GM12891 (cell line): ENCODE measurements around the gene HTD2.

Experiments
- DNase-seq: peaks from one replicate; pipeline ENCODE4 v3.0.0; 2011; ENCODE audit warnings: low spot score; ENCODE audit not compliant: insufficient read length
- FAIRE-seq: peaks from 2 replicates; lab custom pipeline; 2011; peaks lifted over from hg19 to GRCh38; lab: Jason Lieb, UNC
- PAX5 ChIP-seq: IDR thresholded peaks from 2 replicates; pipeline ENCODE4 v1.6.1; 2011; ENCODE audit warnings: low read length, moderate library complexity, mild to moderate bottlenecking; ENCODE audit not compliant: insufficient read depth, severe bottlenecking
- POLR2A ChIP-seq: IDR thresholded peaks from 2 replicates; pipeline ENCODE4 v1.6.1; 2011; ENCODE audit warnings: low read depth, low read length, control low read depth
- POLR2AphosphoS5 ChIP-seq: IDR thresholded peaks from 2 replicates; pipeline ENCODE4 v1.6.1; 2011; ENCODE audit warnings: low read depth, low read length, control low read depth
- POU2F2 ChIP-seq: IDR thresholded peaks from 2 replicates; pipeline ENCODE4 v1.6.1; 2011; ENCODE audit warnings: low read depth, mild to moderate bottlenecking, control low read depth, low read length, moderate library complexity
- SPI1 ChIP-seq: IDR thresholded peaks from 2 replicates; pipeline ENCODE4 v1.6.1; 2011; ENCODE audit warnings: low read depth, low read length, control low read depth
- TAF1 ChIP-seq: IDR thresholded peaks from 2 replicates; pipeline ENCODE4 v1.6.1; 2011; ENCODE audit warnings: low read depth, low read length, control low read depth

HTD2 gene

GRCh38 chr3:58341376-58341775, 35.1 kb downstream of the HTD2 start:
- no peak for TF ChIP-seq POLR2AphosphoS5
- no peak for TF ChIP-seq TAF1
- TF ChIP-seq PAX5 = no peak
- DNase-seq = no peak

GRCh38 chr3:58342676-58343075, 36.4 kb downstream of the HTD2 start:
- TF ChIP-seq POU2F2 (no peak), POLR2AphosphoS5 (no peak), POLR2A (no peak), TAF1 (no peak), SPI1 (no peak), PAX5 (no peak)
- no peak for FAIRE-seq
- no peak for DNase-seq

More at GRCh38 chr3:58341376-58341775, 35.1 kb downstream of the HTD2 start:
- FAIRE-seq = no peak

- no peak for DNase-seq
- FAIRE-seq = no peak
- no peak for TF ChIP-seq SPI1
- TF ChIP-seq POLR2A = no peak
- no peak for TF ChIP-seq POLR2AphosphoS5
- no peak for TF ChIP-seq PAX5
Observed at GRCh38 chr3:58345457-58345856, 39.1 kb downstream of the HTD2 start.

GRCh38 chr3:58346368-58346767, 40.0 kb downstream of the HTD2 start:
- DNase-seq (no peak), FAIRE-seq (peak; percentile 47)
- no peak for TF ChIP-seq POU2F2
- no peak for TF ChIP-seq TAF1
- no peak for TF ChIP-seq POLR2A
- TF ChIP-seq POLR2AphosphoS5 = no peak
- TF ChIP-seq SPI1 = no peak
- no peak for TF ChIP-seq PAX5

- FAIRE-seq = no peak
- DNase-seq = no peak
- TF ChIP-seq POU2F2 (no peak), POLR2AphosphoS5 (no peak), TAF1 (no peak), PAX5 (no peak), SPI1 (no peak), POLR2A (no peak)
Observed at GRCh38 chr3:58347984-58348383, 41.7 kb downstream of the HTD2 start.

- DNase-seq (peak; percentile 25), FAIRE-seq (peak; percentile 98)
- peak; percentile 76 for TF ChIP-seq PAX5
- TF ChIP-seq POLR2A = 0 out of 2 replicates have a peak, but pooled peaks have one; percentile 50
- TF ChIP-seq POU2F2 = no peak
- TF ChIP-seq POLR2AphosphoS5 = no peak
- TF ChIP-seq SPI1 = peak; percentile 78
Observed at GRCh38 chr3:58349792-58350626, 43.7 kb downstream of the HTD2 start.

GRCh38 chr3:58350627-58351013, 44.3 kb downstream of the HTD2 start:
- FAIRE-seq = no peak
- DNase-seq = no peak
- no peak for TF ChIP-seq POLR2AphosphoS5
- no peak for TF ChIP-seq PAX5
- TF ChIP-seq SPI1 = no peak
- TF ChIP-seq POLR2A = no peak
- TF ChIP-seq POU2F2 = no peak

- DNase-seq = no peak
- peak; percentile 92 for FAIRE-seq
- no peak for TF ChIP-seq POLR2A
- no peak for TF ChIP-seq PAX5
- no peak for TF ChIP-seq TAF1
- no peak for TF ChIP-seq SPI1
- TF ChIP-seq POU2F2 = no peak
- TF ChIP-seq POLR2AphosphoS5 = no peak
Observed at GRCh38 chr3:58351920-58352319, 45.6 kb downstream of the HTD2 start.

- no peak for FAIRE-seq
- DNase-seq = no peak
- TF ChIP-seq SPI1 (no peak), POLR2A (no peak), TAF1 (no peak), PAX5 (no peak), POLR2AphosphoS5 (no peak), POU2F2 (no peak)
Observed at GRCh38 chr3:58352626-58353025, 46.3 kb downstream of the HTD2 start.

- no peak for TF ChIP-seq POLR2AphosphoS5
- TF ChIP-seq POLR2A = no peak
- TF ChIP-seq TAF1 = no peak
- TF ChIP-seq POU2F2 = no peak
- no peak for TF ChIP-seq SPI1
- no peak for TF ChIP-seq PAX5
- peak; percentile 66 for FAIRE-seq
- DNase-seq = no peak
Observed at GRCh38 chr3:58353722-58354553, 47.6 kb downstream of the HTD2 start.
